HG03457 (cell line): Measurements from ENCODE around the gene NXPE3.

Experiments used
- ATAC-seq: cut with Tn5 transposase; IDR thresholded peaks from one replicate; pipeline ENCODE4 v1.9.1; 2021; ENCODE audit warnings: moderate number of reproducible peaks; ENCODE audit not compliant: unreplicated experiment

Gene NXPE3

DNA sequence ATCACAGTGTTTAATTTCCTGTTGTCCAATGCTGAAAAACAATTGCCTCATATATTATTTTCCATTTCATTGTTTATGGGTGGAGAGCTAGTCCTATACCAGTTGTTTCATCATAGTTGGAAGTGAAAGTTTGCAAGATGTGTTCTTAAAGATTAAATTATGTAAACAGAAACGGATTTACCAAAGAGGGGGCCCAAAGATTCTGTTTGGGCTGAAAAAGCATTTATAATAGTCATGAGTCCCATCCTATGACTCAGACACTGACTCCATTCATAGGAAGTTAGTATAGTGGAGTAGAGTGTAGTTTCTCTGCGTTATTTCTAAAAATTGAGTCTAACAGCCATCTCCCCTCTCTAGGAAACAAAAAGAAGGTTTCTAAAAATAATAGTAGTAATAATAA is 94.6 kb downstream of the NXPE3 start:
- no peak for ATAC-seq

DNA sequence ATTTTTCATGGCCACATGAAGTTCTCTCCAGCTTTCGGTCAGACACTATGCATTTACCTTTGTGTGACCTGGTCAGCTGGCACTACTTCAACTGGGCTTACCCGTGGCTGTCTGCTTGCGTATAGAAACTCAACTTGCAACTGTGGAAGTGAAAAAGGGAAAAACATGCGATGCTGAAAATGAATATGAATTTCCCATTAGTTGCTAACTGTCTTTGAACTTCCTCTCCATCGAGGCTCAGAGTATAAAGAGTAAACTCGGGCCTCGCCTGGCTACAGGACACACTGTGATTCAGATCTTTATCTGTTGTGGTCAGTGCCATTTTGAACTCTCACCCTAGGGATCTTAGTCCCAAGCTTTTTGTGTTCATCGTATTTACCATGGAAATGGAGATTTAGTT is 97.1 kb downstream of the NXPE3 start:
- no peak for ATAC-seq
